ENCODE results near the gene ZNF341.

GRCh38 chr20:33684533-33685327, 47.1 kb upstream of the ZNF341 start:
- no peak for TF ChIP-seq CTCF (IDR thresholded peaks at IDR 0.05)
- TF ChIP-seq POLR2A (IDR thresholded peaks at IDR 0.05), result no peak

Measured in Peyer's patch (tissue), 4 donors.